GM23338 (cell line): ENCODE results near the gene LRRFIP2. TPM values are rescaled to one million over a fixed set of nuclear protein-coding genes. Genes with fewer than 3 reads are reported as not detected.

ENCODE experiments used
- ATAC-seq: fragments of 200-7000 bp; cut with Tn5 transposase; 3 replicates; pipeline ENCODE4 v1.9.1; 2020
- DNase-seq: peaks from one replicate; pipeline ENCODE4 v3.0.0-alpha.2; 2015; ENCODE audit warnings: low spot score
- H2AFZ ChIP-seq: fragments of 200-600 bp; sonication (generic); 2 replicates; pipeline ENCODE4 v1.8.0; 2016; ENCODE audit warnings: antibody characterized with exemption, mild to moderate bottlenecking, moderate library complexity
- H3F3A ChIP-seq: fragments of 200-600 bp; sonication (generic); replicated peaks from 2 replicates; pipeline ENCODE4 v1.8.0; 2017; ENCODE audit warnings: antibody characterized with exemption, mixed run types, low read depth
- H3K27ac ChIP-seq: fragments of 200-600 bp; sonication (generic); 2 replicates; pipeline ENCODE4 v1.6.1; 2016; ENCODE audit warnings: low read depth
- H3K27me3 ChIP-seq: fragments of 200-600 bp; sonication (generic); 2 replicates; pipeline ENCODE4 v1.8.0; 2016; ENCODE audit warnings: mild to moderate bottlenecking, mixed run types, moderate library complexity; ENCODE audit not compliant: insufficient read depth
- H3K36me3 ChIP-seq: fragments of 200-600 bp; sonication (generic); 2 replicates; pipeline ENCODE4 v1.8.0; 2016; ENCODE audit warnings: mild to moderate bottlenecking; ENCODE audit not compliant: insufficient read depth
- H3K4me1 ChIP-seq: fragments of 200-600 bp; sonication (generic); 2 replicates; pipeline ENCODE4 v1.8.0; 2016; ENCODE audit warnings: mild to moderate bottlenecking, moderate library complexity; ENCODE audit not compliant: insufficient read depth
- H3K4me2 ChIP-seq: fragments of 200-600 bp; sonication (generic); 2 replicates; pipeline ENCODE4 v1.7.1; 2017; ENCODE audit warnings: mixed run types
- H3K4me3 ChIP-seq: fragments of 200-600 bp; sonication (generic); 2 replicates; pipeline ENCODE4 v1.6.1; 2016; ENCODE audit warnings: mixed run types
- H3K79me2 ChIP-seq: fragments of 200-600 bp; sonication (generic); replicated peaks from 2 replicates; pipeline ENCODE4 v1.8.0; 2017; ENCODE audit warnings: mild to moderate bottlenecking; ENCODE audit not compliant: insufficient read depth
- H3K9me2 ChIP-seq: fragments of 200-600 bp; sonication (generic); 2 replicates; pipeline ENCODE4 v1.8.0; 2017; ENCODE audit not compliant: insufficient read depth
- H4K20me1 ChIP-seq: fragments of 200-600 bp; sonication (generic); replicated peaks from 2 replicates; pipeline ENCODE4 v1.8.0; 2017; ENCODE audit warnings: mild to moderate bottlenecking; ENCODE audit not compliant: insufficient read depth
- H3K27ac Mint-ChIP-seq: 2 replicates; pipeline ENCODE4 v1.8.0; 2020; ENCODE audit warnings: inconsistent platforms, mild to moderate bottlenecking, moderate library complexity, mixed read lengths
- H3K27me3 Mint-ChIP-seq: 3 replicates; pipeline ENCODE4 v1.8.0; 2022; ENCODE audit warnings: low read depth, mild to moderate bottlenecking, moderate library complexity, mixed read lengths, inconsistent platforms; ENCODE audit not compliant: insufficient read depth, poor library complexity
- H3K36me3 Mint-ChIP-seq: 3 replicates; pipeline ENCODE4 v1.8.0; 2021; ENCODE audit warnings: low read depth, mild to moderate bottlenecking, inconsistent platforms, moderate library complexity, mixed read lengths
- H3K4me1 Mint-ChIP-seq: 3 replicates; pipeline ENCODE4 v1.8.0; 2020; ENCODE audit warnings: mild to moderate bottlenecking, inconsistent platforms, mixed read lengths
- H3K4me3 Mint-ChIP-seq: 3 replicates; pipeline ENCODE4 v1.8.0; 2021; ENCODE audit warnings: moderate library complexity, mild to moderate bottlenecking, inconsistent platforms, mixed read lengths
- H3K9me3 Mint-ChIP-seq: 3 replicates; pipeline ENCODE4 v1.8.0; 2020; ENCODE audit warnings: moderate library complexity, mild to moderate bottlenecking, inconsistent platforms, mixed read lengths
- CREB1 ChIP-seq: fragments of 250-450 bp; sonication (Bioruptor Pico); IDR thresholded peaks from 2 replicates; pipeline ENCODE4 v1.5.0; 2020; ENCODE audit warnings: low read depth, mild to moderate bottlenecking, moderate library complexity
- EZH2phosphoT487 ChIP-seq: fragments of 200-600 bp; sonication (generic); IDR thresholded peaks from one replicate; pipeline ENCODE4 v1.8.1; 2018; ENCODE audit warnings: antibody characterized with exemption; ENCODE audit not compliant: unreplicated experiment
- JUNB ChIP-seq: IDR thresholded peaks from one replicate; pipeline ENCODE4 v1.6.1; 2016; ENCODE audit warnings: antibody characterized with exemption; ENCODE audit not compliant: unreplicated experiment
- NANOG ChIP-seq: IDR thresholded peaks from 2 replicates; pipeline ENCODE4 v1.6.1; 2016; ENCODE audit warnings: antibody characterized with exemption, borderline replicate concordance
- POLR2AphosphoS5 ChIP-seq: IDR thresholded peaks from 2 replicates; pipeline ENCODE4 v1.6.1; 2016; ENCODE audit warnings: antibody characterized with exemption, low read depth
- STAT1 ChIP-seq: IDR thresholded peaks from one replicate; pipeline ENCODE4 v1.6.1; 2016; ENCODE audit warnings: antibody characterized with exemption; ENCODE audit not compliant: unreplicated experiment
- ZNF114 ChIP-seq: fragments of 250-450 bp; sonication (Bioruptor Pico); IDR thresholded peaks from 2 replicates; pipeline ENCODE4 v1.5.0; 2020; ENCODE audit warnings: mild to moderate bottlenecking, moderate library complexity
- polyA plus RNA-seq: library from polyadenylated mRNA; unstranded; fragments of >200 nt; fragmentation: Nextera tagmentation; extraction: Ambion mirVana; gene quantifications from 2 replicates; pipeline ENCODE4 v1.2.1, GENCODE V29; 2016
- total RNA-seq: library from RNA; depleted of rRNA; stranded (reverse); fragments of >200 nt; shearing (Covaris generic); gene quantifications from 2 replicates; pipeline ENCODE4 v1.2.3, GENCODE V29; 2014
- TF ChIP-seq, protein P1 (sequence below), 2 experiments: fragments of 200-600 bp in 1 of 2; sonication (generic) in 1 of 2; conservative IDR thresholded peaks; 2 replicates each; pipeline versions ENCODE4 v1.5.1 to v1.6.1; 2016 to 2017; ENCODE audit warnings: antibody characterized with exemption in 2 of 2, low read depth in 2 of 2, mild to moderate bottlenecking in 2 of 2, moderate library complexity in 1 of 2
- TF ChIP-seq, protein P2 (sequence below): fragments of 250-450 bp; sonication (Bioruptor Pico); IDR thresholded peaks from 2 replicates; pipeline ENCODE4 v1.5.0; 2020; ENCODE audit warnings: mild to moderate bottlenecking, moderate library complexity
- TF ChIP-seq, protein P3 (sequence below): IDR thresholded peaks from 2 replicates; pipeline ENCODE4 v1.6.1; 2016; ENCODE audit warnings: antibody characterized with exemption

Gene LRRFIP2
- total and polyA plus RNA-seq, 2 experiments from 2014 or later, result 20.3 to 29.0 TPM

DNA sequence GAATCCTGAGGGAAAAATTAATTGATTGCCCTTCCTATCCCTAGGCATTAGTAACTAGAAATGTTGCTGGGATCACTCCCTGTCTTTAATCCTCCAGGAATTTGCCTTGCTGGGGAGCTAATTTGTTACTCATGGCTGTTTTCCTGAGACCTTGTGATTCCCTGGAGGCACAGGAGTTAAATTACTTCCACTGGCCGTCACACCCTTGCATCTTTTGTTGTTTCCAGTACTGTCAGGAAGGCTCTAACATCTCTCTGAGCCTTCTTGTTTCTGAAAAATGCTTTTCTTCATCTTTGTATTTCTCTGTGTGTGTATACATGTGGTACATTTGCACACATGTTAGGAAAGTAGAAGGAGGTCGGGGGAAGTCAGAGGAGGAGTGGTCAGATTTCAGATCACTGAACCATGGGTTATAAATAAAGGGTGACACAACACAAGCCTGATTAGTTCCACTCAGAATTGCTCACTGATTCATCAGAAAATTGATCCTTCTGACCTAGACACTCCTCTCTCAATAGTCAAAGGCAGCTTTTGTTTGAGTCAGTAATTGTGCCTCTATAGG is 23.5 kb upstream of the LRRFIP2 start:
- Histone ChIP-seq H3K4me1 (no peaks in the 10 kb centered on the region), H3K79me2 (no peaks in the 10 kb centered on the region), H3K9me2 (no peaks in the 10 kb centered on the region), H4K20me1 (no peaks in the 10 kb centered on the region), H3K36me3 (no peaks in the 10 kb centered on the region), H2AFZ (peak overlapping the region; percentile 66), H3K27ac (no peak overlapping the region), H3K4me2 (no peak overlapping the region), H3F3A (no peaks in the 10 kb centered on the region), H3K4me3 (no peak overlapping the region), H3K27me3 (no peaks in the 10 kb centered on the region)
- TF ChIP-seq EZH2phosphoT487 (no peak), NANOG (no peak), JUNB (no peak), CREB1 (CRISPR knock-in tag) (no peak), POLR2AphosphoS5 (no peak), STAT1 (no peak), ZNF114 (no peak)
- TF ChIP-seq, protein P1, sequence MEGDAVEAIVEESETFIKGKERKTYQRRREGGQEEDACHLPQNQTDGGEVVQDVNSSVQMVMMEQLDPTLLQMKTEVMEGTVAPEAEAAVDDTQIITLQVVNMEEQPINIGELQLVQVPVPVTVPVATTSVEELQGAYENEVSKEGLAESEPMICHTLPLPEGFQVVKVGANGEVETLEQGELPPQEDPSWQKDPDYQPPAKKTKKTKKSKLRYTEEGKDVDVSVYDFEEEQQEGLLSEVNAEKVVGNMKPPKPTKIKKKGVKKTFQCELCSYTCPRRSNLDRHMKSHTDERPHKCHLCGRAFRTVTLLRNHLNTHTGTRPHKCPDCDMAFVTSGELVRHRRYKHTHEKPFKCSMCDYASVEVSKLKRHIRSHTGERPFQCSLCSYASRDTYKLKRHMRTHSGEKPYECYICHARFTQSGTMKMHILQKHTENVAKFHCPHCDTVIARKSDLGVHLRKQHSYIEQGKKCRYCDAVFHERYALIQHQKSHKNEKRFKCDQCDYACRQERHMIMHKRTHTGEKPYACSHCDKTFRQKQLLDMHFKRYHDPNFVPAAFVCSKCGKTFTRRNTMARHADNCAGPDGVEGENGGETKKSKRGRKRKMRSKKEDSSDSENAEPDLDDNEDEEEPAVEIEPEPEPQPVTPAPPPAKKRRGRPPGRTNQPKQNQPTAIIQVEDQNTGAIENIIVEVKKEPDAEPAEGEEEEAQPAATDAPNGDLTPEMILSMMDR (conservative IDR thresholded peaks at IDR 0.05; ENCODE audit: low read depth in 2 of 2), result no peak
- TF ChIP-seq, protein P2, sequence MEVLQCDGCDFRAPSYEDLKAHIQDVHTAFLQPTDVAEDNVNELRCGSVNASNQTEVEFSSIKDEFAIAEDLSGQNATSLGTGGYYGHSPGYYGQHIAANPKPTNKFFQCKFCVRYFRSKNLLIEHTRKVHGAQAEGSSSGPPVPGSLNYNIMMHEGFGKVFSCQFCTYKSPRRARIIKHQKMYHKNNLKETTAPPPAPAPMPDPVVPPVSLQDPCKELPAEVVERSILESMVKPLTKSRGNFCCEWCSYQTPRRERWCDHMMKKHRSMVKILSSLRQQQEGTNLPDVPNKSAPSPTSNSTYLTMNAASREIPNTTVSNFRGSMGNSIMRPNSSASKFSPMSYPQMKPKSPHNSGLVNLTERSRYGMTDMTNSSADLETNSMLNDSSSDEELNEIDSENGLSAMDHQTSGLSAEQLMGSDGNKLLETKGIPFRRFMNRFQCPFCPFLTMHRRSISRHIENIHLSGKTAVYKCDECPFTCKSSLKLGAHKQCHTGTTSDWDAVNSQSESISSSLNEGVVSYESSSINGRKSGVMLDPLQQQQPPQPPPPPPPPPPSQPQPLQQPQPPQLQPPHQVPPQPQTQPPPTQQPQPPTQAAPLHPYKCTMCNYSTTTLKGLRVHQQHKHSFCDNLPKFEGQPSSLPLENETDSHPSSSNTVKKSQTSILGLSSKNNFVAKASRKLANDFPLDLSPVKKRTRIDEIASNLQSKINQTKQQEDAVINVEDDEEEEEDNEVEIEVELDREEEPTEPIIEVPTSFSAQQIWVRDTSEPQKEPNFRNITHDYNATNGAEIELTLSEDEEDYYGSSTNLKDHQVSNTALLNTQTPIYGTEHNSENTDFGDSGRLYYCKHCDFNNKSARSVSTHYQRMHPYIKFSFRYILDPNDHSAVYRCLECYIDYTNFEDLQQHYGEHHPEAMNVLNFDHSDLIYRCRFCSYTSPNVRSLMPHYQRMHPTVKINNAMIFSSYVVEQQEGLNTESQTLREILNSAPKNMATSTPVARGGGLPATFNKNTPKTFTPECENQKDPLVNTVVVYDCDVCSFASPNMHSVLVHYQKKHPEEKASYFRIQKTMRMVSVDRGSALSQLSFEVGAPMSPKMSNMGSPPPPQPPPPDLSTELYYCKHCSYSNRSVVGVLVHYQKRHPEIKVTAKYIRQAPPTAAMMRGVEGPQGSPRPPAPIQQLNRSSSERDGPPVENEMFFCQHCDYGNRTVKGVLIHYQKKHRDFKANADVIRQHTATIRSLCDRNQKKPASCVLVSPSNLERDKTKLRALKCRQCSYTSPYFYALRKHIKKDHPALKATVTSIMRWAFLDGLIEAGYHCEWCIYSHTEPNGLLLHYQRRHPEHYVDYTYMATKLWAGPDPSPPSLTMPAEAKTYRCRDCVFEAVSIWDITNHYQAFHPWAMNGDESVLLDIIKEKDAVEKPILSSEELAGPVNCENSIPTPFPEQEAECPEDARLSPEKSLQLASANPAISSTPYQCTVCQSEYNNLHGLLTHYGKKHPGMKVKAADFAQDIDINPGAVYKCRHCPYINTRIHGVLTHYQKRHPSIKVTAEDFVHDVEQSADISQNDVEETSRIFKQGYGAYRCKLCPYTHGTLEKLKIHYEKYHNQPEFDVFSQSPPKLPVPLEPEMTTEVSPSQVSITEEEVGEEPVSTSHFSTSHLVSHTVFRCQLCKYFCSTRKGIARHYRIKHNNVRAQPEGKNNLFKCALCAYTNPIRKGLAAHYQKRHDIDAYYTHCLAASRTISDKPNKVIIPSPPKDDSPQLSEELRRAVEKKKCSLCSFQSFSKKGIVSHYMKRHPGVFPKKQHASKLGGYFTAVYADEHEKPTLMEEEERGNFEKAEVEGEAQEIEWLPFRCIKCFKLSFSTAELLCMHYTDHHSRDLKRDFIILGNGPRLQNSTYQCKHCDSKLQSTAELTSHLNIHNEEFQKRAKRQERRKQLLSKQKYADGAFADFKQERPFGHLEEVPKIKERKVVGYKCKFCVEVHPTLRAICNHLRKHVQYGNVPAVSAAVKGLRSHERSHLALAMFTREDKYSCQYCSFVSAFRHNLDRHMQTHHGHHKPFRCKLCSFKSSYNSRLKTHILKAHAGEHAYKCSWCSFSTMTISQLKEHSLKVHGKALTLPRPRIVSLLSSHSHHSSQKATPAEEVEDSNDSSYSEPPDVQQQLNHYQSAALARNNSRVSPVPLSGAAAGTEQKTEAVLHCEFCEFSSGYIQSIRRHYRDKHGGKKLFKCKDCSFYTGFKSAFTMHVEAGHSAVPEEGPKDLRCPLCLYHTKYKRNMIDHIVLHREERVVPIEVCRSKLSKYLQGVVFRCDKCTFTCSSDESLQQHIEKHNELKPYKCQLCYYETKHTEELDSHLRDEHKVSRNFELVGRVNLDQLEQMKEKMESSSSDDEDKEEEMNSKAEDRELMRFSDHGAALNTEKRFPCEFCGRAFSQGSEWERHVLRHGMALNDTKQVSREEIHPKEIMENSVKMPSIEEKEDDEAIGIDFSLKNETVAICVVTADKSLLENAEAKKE (CRISPR knock-in tag), result no peak
- TF ChIP-seq, protein P3, sequence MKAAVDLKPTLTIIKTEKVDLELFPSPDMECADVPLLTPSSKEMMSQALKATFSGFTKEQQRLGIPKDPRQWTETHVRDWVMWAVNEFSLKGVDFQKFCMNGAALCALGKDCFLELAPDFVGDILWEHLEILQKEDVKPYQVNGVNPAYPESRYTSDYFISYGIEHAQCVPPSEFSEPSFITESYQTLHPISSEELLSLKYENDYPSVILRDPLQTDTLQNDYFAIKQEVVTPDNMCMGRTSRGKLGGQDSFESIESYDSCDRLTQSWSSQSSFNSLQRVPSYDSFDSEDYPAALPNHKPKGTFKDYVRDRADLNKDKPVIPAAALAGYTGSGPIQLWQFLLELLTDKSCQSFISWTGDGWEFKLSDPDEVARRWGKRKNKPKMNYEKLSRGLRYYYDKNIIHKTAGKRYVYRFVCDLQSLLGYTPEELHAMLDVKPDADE, result no peak
- H3K9me3 Mint-ChIP-seq, result no peaks in the 10 kb centered on the region
- DNase-seq, result no peak
- H3K27ac Mint-ChIP-seq, result no peak overlapping the region
- no peak overlapping the region for H3K4me3 Mint-ChIP-seq
- H3K27me3 Mint-ChIP-seq, result peaks cover 1% of the 10 kb centered on the region
- H3K4me1 Mint-ChIP-seq, result 0 out of 3 replicates have a peak, but pooled peaks cover 2% of the 10 kb centered on the region
- ATAC-seq, result no peak
- no peaks in the 10 kb centered on the region for H3K36me3 Mint-ChIP-seq
